Fibroblast of skin of abdomen (primary cell): ENCODE data around the gene RHOBTB3.

Experiments
- DNase-seq: peaks from one replicate; pipeline ENCODE4 v3.0.0-alpha.2; 2013

RHOBTB3 gene

DNA sequence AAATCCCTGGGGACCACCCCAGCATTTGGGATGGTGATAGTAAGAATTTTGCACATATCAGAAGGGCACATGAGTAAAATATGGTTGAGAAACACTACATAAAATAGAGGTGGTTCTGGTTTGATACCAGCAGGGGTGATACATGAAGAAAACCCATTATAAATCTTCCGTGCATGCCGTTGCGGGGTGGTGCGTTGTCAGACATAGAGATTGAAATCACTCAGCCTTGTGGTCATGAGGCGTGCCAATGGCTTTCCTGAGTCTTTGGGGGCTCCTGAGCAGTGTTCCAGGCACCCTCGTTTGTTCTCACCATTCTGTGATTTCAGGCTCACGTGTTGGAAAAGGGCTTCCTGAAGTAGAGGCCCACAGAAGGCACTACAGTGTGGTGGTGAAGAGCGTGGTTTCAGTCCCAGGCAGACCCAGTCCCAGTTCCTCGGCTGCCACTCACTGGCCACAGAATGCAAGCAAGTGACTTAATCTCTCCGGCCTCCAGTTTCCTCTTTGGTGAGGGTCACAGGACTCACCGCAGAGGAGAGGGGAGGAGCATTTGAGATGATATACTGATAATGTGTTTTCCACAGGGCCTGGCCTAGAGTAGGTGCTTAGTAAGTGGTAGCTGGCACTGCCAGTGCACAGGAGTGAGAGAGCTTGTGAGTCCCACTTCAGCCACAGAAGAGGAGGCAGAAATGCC is 111.9 kb downstream of the RHOBTB3 start:
- peak; percentile 42 for DNase-seq

DNA sequence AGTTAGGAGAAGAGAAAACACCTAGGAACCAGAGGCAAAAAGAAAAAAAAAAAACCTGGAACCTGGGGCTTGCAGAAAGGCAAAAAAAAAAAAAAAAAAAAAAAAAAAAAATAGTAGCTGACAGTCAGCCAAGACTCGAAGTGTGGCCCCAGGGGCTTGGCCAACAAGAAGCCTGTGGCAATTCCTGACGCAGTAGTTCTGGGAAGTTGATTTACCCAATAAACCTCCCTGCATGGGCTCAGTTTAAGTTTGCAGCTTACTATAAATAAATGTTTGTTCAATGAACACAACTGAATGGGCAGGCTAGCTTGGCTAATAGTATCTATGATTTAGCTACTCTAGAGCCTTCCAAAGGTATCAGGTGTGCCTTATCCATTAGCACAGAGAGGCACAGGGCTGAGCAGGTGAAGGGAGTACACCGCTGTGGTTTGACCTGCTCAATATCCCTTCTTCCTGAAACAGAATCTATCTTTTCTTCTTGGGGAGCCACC is 112.6 kb downstream of the RHOBTB3 start:
- DNase-seq: no peak

GRCh38 chr5:95845391-95845790 is 114.3 kb downstream of the RHOBTB3 start:
- no peak for DNase-seq
